Neural progenitor cell (in vitro differentiated cells): ENCODE data around the gene TUBB6.

Experiments used
- EZH2 ChIP-seq: fragments of 200-600 bp; sonication (generic); IDR thresholded peaks from 2 replicates; pipeline ENCODE4 v1.6.1; 2017; ENCODE audit warnings: antibody characterized with exemption, mild to moderate bottlenecking, moderate library complexity
- TF ChIP-seq, protein P1 (sequence below): fragments of 200-600 bp; sonication (generic); IDR thresholded peaks from 2 replicates; pipeline ENCODE4 v1.5.1; 2017; ENCODE audit warnings: antibody characterized with exemption, mild to moderate bottlenecking

GRCh38 chr18:12314591-12315305, 6.7 kb downstream of the TUBB6 start:
- TF ChIP-seq EZH2, result no peak
- TF ChIP-seq, protein P1, sequence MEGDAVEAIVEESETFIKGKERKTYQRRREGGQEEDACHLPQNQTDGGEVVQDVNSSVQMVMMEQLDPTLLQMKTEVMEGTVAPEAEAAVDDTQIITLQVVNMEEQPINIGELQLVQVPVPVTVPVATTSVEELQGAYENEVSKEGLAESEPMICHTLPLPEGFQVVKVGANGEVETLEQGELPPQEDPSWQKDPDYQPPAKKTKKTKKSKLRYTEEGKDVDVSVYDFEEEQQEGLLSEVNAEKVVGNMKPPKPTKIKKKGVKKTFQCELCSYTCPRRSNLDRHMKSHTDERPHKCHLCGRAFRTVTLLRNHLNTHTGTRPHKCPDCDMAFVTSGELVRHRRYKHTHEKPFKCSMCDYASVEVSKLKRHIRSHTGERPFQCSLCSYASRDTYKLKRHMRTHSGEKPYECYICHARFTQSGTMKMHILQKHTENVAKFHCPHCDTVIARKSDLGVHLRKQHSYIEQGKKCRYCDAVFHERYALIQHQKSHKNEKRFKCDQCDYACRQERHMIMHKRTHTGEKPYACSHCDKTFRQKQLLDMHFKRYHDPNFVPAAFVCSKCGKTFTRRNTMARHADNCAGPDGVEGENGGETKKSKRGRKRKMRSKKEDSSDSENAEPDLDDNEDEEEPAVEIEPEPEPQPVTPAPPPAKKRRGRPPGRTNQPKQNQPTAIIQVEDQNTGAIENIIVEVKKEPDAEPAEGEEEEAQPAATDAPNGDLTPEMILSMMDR, result no peak
